ENCODE data around the gene KCNJ9.

KCNJ9 gene

DNA sequence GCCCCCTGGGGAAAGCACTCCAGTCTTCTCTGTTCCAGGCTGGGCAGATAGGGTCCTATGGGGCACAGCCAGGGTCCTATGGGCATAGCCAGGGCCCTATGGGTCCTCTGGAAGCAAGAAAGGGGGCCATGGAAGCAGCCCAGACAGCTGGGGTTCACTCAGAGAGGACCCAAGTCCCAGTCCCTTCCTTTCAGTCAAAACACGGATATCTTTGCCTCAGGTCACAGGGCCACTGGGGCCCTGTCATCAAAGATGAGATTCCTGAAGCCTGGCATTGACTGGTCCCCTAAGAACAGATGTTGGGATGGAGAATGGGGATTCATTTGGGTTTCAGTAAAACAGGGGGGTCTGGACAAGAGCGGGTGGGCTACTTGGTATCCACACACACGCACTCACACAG is 8.5 kb downstream of the KCNJ9 start:
- no peak for DNase-seq

DNA sequence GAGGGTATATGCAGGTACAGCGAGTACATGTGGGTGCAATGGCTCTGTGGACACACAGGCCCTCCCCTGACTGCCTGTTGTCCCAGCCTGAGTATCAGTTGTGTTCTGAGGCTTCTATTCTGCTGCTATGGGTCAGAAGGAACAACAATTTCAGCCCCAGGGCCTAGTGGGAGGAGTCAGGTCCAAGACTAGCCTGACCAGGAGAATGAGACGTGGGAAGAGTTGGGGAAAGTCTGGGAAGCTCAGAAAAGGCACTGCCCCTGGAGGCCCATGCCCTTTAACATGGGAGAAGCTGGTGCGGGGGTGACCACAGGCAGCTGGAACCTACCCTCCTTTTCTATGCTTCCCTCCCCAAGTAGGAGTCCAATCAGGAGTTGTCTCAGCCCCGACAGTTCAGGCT is 9.4 kb downstream of the KCNJ9 start:
- no peak for DNase-seq

DNA sequence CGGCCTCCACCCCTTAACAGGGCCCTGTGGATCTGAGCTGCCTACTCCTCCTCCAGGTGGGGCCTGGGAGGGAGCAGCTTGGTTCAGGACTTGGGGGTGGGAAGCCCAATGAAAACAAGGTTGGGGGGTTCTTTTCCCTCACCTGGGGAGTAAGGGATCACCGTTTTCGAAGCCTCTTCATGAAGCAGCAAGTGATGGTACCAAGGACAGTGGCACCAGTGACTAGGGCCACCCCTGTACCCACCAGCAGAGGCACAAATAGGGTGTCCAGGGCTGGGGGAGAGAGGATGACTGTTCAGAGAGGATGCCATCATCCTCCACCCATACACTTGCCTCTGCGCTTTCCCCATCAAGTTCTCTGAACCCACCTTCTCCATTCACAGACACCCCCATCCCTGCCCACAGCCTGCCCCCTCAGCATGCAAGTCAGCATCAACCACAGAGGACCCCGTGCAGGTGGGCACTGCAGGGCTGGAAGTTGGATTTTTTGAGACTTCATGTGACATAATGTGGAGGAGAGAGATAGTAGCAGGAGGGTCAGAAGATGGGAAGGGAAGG is 10.4 kb downstream of the KCNJ9 start:
- no peak for DNase-seq

DNA sequence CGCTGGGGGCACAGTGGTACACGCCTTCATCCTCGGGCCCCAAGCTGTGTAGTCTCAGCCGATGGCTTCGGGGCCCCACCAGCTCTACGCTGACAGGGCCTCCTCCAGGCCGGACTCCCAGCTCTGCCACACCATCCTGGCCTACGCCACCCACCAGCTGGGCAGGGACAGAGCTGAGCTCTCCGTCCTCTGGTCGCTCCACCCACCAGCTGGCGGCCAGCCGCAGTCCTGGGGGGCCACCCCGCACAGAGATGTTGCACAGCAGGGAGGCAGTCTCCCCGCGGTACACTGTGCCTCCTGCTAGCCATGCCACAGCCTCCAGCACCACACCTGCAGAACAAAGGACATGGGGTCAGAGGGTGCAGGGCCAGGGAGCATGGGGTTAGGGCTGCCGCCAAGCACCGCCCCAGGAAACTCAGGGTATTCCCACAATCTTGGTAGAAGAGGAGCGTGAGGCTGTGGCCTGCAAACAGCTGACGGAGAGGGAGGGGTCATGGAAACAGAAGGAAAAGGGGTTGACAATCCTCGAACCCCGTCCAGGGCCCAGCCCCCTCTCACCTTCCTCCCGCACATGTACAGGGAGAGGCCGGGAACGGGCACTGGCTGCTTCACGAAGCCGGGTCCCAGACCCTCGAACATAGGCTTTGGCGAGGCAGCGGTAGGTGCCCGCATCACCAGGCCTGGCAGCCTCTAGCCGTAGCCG is 11.2 kb downstream of the KCNJ9 start:
- no peak for DNase-seq

DNA sequence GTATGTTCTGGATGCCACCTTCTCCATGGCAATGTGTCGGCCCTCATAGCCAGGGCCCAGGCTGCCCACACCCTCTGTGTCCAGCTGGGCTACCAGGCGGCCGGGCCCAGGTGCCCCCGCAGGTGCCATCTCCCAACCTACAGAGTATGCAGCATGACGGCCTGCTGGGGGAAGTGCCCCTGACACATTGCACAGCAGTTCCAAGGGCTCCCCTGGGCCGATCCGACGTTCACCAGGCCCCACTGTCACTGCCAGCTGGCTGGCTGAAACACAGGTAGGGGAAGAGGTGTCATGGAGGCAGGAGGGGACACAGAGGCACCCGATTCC is 11.7 kb downstream of the KCNJ9 start:
- no peak for DNase-seq

DNA sequence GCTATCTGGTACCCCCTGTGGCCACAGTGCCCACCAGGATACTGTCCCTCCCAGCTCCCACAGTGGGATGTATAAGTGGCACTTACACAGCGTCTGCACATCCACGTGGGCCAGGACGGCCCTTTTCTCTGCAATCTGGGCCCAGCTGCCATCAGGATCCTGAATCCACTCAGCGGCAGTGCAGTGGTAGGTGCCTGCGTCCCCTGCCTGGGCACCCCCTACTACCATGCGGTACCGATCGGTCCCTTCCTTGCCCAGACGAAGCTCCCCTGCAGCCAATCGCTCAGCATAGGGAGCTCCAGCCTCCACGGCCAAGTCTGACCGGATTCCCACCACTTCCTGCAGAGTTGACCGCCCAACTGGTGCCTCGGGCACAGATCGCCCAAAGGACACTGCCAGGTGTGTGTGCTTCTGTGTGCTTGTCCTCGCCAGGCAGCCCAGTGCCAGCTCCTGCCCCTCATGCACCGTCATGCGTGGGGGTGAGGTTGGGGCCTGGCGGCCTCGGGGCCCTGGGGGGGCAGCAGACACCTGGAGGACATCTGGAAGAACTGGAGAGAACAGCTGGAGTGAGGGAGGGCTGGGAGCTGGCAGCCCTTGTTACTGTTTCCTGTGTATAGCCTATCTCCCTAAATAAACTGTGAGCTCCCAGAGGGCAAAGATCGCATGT is 12.4 kb downstream of the KCNJ9 start:
- DNase-seq = no peak

DNA sequence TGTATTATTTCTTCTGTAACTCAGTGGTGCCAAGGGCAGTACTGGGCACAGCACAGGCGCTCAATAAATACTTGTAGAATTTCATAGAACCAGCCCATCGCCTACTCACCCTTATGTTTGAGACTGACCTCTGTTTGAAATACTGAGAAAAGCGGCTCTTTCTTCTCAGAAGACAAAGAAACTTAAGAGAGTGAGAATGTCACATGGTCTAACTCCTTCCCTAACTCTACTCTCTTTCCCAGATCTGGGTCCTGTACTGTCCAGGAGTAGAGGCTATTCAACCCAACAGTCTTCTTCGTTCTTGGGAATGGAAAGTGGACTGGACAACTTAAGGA is 12.9 kb downstream of the KCNJ9 start:
- no peak for DNase-seq

DNA sequence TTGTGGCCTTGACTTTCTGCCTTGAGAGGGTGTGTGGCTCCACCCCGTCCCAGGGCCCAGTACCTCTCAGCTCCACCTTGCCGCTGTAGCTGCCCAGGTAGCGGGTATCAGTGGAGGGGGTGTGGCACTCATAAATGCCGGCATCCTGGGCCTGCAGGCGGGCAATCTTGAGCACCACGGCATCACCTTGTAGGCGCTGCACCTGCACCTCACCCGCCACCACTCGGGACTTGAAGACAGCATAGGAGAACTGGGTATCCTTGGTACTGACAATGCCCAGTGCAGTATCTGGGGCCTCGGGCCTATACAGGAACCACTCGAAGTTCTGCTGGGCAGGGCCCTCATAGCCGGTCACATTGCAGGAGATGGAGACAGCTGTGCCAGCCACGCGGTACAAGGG is 13.5 kb downstream of the KCNJ9 start:
- DNase-seq = no peak

DNA sequence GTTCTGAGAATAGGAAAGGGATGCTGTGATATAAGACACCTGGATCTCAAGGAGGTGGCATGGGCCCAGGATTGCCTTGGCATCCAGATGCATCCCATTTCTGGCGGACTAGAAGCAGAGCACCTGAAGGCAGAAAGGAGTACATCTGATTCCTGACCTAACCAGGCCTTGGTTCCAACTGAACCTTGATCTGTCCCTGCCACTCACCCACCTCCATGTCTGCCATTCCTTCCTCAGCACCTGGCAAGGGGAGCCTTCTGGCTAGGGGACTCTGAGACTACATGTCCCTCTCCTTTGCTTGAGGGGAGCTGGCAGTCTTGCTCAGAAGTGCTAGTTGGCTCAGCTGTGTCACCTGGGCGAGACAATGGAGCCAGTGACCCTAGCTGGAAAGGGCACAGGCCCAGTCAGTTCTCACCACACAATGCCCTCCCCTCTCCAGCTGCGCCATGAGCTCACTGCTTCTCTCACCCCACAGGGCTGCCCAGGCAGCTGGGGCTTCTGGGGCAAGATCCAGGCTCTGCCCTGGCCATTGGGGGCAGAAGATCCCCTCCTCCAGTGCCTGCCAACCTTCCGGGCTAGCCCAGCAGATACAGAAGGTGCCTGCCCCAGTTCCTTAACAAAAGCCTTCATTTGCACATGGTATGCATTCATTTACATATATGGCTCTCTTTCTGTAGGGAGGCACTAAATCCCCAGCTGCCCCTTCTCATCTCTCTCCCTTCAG is 14.2 kb downstream of the KCNJ9 start:
- DNase-seq = no peak

DNA sequence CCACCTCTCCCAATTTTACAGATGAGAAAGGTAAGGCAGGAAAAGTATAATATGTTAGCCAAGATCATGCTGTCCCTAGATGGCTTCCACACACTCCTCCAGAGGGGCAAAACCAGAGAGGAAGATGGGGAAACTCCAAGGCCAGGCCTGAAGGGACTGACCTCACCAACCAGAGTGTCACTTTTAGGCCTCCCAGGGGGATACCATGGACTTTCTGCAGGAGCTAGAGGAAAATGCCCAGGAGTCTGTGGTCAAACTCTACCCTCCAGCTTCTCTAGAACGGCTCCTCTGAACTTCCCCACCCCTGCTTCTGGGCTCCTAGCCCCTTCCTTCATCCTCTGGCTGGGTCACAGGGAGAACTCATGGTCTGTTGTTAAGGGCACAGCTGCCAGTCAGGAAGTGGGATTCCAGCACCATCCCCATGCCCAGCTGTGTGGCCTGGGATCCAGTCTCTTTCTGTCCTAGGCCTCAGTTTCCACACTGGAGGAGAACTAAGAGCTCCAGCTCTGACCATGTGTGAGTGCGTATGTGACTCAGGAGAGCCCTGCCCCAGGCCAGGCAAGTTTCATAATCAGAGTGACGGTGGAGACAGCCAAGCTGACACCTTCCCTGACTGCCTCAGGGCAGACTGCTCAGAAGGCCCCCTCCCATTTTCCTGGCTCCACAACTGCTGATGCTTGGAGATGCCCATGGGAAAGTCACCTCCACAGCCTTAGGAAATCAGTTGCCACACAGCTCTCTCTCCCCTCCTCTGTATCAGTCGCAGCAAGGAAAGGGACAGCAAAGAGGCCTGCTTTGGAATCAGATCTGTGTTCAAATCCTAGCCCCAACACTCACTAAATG is 15.2 kb downstream of the KCNJ9 start:
- DNase-seq = no peak

DNA sequence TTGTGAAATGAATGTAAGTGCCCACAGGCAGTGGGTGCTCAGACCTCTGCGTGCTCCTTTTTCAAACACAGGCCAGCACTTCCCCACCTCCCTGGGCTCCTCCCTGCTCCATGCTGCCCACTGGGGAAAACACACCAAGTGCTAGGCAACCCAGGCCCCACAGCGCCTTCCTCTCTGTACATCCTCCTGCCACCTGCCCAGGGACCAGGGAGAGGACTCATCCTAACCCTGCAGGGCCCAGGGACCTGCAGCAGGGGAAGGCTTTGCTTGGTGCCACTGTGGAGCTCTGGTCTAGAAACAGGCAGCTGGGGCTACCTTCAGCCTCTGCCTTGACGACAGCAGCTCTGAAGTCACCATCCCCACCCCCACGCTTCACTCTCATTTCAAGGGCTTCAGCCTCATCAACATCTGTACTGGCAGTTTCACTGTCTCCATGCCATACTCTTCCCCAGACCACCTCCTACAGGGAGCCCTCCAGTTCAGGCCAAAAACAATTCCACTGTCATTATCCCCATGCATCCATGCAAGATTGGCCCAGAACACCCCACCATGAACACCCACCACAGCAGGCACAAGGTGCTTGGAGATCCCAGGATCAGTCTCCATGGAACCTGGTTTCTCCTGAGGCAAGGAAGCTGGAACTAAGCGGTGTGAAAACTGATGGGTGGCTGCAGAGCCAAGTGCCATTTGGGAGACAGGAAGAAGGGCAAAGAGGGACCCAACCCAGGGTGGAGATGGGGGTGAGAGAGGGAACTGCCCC is 16.0 kb downstream of the KCNJ9 start:
- DNase-seq = no peak

DNA sequence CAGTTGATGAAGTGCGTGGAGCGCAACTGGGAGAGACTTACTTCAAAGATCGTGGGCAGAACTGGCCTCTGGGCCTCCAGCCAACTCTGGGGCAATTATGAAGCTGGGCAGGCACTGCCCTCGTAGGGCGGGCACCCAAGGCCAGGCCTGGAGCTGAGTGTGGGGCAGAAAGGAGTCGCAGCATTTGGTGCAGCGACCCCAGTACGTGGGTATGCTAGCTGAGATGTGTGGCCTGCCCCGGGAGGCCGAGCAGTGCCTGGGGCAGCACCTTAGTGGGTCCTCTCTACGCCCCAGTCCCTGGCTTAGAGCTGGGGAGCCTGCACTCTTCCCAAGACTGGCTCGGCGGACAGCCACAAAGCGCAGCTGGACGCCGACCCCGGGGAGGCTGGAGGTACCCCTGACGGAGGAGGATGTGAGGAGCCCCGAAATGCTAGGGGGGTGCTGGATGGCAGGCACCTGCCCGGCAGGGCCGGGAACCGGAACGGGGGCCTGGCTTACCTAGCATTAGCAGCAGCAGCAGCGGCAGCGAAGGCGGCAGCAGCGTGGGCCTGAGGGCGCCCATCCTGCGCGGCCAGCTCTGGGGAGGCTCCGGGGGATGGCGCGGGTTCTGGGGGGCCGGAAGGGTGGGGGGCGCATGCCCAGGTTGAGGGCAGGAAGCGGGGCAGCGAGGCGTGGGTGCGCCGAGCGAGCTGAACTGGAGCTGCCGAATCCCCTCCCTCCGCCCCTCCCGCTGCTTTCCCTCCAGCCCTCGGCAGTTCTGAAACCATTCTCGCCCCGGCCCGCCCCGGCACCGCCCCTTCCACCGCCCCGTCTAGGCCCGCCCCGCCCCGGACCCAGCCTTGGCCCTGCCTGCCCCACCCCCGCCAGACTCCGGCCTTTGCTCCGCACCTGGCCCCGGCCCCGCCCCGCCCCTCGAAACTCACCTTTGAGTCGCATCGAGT is 16.8 kb downstream of the KCNJ9 start, which contains the start of gene IGSF8:
Gene IGSF8 (minus strand): TSS at position 709 of the 941 bp plus-strand sequence. CDS start 147 bp downstream, at position 562.
- DNase-seq = peak; percentile 94

DNA sequence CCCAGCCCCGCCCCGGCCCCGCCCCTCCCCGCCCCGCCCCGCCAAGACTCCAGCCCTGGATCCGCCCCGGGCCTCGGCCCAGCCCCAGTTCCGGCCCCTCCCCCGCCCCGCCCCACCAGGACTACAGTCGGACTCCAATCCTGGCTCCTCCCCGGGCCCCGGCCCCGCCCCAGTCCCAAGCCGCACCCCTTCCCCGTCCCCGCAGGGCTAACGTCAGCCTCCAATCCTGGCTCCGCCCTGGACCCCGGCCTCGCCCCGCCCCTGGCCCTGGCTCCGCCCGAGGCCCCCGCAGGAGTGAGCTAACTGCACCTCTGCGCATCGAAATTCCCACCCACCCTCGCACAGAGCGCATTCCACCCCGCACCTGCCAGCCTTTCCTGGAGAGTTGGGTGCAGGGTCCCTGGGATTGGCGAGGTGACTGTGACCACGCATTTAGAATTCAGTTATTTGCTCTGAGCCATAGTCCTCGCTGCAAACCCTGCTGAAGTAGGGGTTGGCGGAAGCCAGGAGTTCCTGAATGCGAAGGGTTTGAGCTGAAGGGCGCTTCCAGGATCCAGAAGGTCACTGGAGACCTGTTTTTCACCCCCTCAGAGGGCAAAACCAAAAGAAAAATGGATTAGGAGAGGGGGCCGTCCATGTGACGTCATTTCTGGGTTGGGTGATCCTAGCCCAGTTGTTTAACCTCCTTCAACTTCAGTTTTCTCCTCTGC is 17.7 kb downstream of the KCNJ9 start:
- peak; percentile 99 for DNase-seq

DNA sequence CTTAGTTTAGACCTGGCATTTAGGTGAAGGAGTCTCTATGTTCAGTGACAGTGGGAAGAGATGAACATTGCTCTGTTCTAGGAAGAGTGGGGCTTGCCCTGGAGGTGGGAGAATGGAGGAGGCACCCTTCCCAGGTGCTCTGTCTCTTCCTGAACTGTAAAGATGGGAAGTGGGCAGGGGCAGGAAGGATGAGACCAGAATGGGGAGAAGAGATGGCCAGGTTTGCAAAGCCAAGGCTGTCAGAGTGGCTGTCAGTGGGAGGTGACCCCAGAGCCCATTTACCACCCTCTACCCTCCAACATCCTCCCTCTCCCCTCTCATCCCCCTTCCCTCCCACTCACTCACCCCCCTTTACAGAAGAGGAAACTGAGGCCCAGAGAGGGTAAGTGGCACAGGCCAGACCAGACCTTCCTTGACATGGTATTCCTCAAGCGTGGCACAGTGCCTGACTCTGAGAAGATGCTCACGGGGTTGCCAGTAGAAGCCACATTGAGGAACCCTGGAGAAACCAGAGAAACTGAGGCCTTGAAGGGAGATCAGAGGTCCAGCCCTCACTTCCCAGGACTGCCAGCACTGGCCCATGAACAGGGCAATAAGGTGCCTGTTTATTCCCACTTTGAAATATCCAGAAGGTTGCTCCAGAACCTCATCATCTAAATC is 18.5 kb downstream of the KCNJ9 start:
- DNase-seq = no peak

DNA sequence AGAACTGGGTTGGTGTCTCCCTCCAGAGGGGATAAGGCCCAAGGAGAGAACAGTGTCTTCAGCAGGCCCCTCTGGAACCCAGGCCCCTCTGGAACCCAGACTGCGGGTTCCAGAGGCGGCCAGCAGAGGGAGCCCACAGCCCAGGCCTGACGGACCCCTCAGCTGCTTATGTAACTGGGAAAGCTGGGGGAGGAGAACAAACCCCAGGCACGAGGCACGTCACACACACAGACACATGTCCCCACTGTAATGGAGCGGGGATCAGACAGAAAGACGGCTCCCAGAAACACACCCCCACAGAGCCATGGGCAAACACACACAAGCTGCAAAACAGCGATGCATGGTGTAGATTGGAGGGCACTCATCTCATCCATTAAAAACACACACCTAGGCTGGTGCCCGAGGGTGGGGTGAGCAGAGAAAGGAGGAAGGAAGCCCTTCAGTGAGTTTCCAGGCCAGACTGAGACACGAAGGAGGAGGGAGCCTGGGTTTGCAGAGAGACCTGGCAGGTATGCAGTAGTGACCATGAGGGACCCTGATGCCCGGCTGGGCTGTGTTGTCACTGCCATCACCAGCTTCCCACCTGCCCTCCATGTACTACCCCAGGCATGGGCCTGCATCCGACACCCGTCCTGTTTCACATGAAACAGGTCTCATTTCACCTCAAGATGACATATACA is 19.8 kb downstream of the KCNJ9 start:
- DNase-seq = peak; percentile 79

DNA sequence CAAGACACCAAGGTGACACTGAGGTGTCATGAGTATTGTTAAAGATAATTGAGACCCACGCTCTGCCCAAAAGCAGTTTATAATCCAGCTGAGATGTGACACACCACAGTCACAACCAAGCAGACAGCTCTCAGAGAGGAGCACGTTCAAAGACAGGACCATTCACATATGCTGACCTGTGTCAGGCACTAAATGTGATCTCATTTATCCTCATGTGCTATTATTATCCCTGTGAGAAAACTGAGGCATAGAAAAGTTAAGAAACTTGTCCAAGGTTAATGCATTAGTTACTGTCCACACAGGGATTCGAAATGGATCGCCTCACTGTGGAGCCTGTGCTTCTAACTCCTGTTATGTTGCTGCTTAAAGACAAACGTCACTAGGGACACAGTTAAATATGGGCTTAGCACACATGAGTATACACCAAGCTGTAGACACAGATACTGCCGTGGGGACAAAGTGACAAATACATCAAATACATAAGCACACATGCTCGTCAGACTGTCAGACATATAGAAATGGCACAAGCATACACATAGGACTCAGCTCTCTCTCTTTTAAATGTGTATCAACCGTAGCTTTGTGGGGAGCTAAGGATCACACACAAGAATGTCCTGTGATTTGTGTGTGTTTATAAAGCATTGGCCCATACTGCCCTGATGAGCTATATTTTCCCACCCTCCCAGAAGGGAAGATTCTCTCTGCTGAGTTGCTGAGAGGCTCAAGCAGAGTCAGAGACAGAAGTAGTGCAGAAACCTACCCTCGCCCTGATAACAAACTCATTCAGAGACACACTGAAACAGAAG is 20.6 kb downstream of the KCNJ9 start:
- no peak for DNase-seq

DNA sequence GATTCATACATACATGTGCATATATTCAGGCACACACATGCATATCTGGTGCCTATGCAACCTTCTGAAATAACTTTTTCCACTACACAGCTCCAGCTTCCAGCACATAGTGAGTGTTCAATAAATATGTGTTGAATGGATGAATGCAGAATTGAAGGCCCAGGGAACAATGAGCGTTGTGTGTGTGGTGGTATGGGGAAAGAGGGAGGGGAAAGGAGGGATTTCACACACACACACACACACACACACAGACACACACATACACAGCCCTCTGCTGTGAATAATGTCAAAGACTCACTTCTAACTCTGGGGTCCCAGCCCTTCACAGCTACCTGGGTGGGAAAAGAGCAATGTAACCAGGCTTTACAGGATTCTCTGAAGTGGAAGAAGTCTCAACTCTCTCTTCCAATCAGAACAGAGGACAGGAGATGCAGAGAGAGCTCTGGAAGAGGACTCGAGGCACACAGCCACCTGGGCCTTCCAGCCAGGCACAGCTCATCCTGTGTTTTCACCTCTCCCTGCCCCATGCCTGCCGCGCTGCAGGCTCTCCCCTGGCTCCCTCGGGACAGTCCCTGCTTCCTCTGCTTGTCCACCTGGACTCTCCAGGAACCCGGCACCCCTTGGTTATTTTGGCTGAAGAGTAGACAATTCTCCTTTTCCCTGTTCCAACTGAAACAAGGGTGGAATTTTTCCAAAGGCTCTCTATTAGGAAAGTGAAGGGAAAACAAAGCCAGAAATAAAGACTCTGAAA is 22.5 kb downstream of the KCNJ9 start:
- DNase-seq = no peak

DNA sequence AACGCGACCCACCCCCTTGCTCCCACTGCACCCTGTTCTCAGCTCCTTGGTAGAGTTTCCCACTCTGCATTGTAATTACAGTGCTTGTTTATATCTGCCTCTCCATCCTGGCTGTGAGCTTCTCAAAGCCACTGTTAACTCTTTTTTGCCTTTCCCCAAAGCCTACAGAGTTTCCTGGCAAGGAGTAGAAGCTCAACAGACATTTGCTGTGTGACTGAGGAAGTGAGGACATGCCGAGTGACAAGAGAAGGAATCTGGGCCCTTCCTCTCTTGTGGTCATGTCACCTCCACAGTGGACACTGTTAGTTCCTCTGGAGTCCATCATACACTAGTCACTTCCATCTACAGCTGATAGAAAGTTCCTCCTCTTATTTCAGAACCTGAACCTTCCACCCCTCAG is 23.1 kb downstream of the KCNJ9 start:
- DNase-seq = no peak
